ENCODE results near the gene CENPV. TPM values are rescaled to one million over a fixed set of nuclear protein-coding genes. Genes with fewer than 3 reads are reported as not detected.

Gene CENPV
- total and polyA plus RNA-seq, 2 experiments from 2014 or later = 67.1 to 88.4 TPM

DNA sequence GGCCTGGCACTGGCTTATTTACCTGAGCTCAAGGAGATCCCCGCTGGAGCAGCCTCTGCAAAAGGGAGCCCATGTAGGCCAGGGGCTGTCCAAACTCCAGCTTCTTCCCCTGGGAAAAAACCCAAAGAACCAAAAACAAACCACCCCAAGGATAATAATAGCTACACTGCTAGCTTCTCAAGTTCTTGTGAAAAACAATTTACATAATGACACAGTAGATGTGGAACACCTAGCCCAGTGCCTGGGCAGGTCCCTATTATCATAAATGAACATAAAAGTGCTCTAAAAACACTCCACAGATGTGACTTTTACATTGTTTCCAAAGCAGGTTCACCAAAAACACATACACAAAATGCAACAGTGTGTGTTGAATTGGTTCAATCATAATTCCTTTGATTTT is 27.3 kb downstream of the CENPV start:
- H3K36me3 ChIP-seq = peaks cover 5% of the 10 kb centered on the region
- no peak overlapping the region for H3K4me3 ChIP-seq
- DNase-seq (ENCODE audit: low read depth in 1 of 2, low spot score in 1 of 2) = no peak
- no peaks in the 10 kb centered on the region for H3K4me1 ChIP-seq (ENCODE audit: low read depth)
- H3K27ac ChIP-seq = no peak overlapping the region
- no peaks in the 10 kb centered on the region for H3K27me3 ChIP-seq
- no peaks in the 10 kb centered on the region for H3K9me3 ChIP-seq (ENCODE audit: low read depth)
- TF ChIP-seq, protein P1, sequence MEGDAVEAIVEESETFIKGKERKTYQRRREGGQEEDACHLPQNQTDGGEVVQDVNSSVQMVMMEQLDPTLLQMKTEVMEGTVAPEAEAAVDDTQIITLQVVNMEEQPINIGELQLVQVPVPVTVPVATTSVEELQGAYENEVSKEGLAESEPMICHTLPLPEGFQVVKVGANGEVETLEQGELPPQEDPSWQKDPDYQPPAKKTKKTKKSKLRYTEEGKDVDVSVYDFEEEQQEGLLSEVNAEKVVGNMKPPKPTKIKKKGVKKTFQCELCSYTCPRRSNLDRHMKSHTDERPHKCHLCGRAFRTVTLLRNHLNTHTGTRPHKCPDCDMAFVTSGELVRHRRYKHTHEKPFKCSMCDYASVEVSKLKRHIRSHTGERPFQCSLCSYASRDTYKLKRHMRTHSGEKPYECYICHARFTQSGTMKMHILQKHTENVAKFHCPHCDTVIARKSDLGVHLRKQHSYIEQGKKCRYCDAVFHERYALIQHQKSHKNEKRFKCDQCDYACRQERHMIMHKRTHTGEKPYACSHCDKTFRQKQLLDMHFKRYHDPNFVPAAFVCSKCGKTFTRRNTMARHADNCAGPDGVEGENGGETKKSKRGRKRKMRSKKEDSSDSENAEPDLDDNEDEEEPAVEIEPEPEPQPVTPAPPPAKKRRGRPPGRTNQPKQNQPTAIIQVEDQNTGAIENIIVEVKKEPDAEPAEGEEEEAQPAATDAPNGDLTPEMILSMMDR (IDR thresholded peaks at IDR 0.05; ENCODE audit: low read depth, low read length) = no peak

DNA sequence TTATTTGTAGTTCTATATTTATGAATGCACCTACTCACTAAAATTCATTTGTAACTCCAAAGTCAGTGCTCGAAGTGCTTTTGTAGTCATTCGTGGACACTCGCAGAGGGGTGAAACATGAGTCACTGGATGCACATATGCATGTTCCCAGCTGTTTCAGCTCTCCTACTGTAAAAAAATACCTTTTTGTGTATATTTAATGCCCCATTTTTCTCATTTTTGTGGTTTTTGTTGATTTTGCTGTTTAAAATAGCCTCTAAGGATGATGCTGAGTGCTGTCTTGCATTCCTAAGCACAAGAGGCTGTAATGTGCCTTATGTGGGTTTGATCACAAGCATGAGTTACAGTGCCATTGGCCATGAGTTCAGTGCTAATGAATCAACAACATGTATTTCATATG is 30.6 kb downstream of the CENPV start:
- TF ChIP-seq, protein P1 (IDR thresholded peaks at IDR 0.05; ENCODE audit: low read depth, low read length) = no peak
- peaks cover 5% of the 10 kb centered on the region for H3K36me3 ChIP-seq
- no peak overlapping the region for H3K4me3 ChIP-seq
- no peak overlapping the region for H3K27ac ChIP-seq
- DNase-seq (ENCODE audit: low read depth in 1 of 2, low spot score in 1 of 2) = peak in 1 of 2 donors; percentile 19
- H3K27me3 ChIP-seq = no peaks in the 10 kb centered on the region
- no peaks in the 10 kb centered on the region for H3K9me3 ChIP-seq (ENCODE audit: low read depth)
- no peaks in the 10 kb centered on the region for H3K4me1 ChIP-seq (ENCODE audit: low read depth)

DNA sequence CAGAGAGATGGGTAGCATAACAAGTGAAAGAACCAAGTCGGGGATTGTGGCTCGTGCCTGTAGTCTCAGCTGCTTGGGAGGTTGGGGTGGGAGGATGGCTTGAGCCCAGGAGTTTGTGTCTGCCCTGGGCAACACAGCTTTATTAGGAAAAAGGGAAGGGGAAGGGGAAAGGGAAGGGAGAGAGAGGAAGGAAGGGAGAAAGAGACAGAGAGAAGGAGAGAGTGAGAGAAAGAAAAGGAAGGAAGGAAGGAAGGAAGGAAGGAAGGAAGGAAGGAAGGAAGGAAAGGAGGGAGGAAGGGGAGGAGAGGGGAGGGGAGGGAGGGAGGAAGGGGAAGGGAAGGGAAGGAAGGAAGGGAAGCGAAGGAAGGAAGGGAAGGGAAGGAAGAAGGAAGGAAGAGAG is 33.3 kb downstream of the CENPV start:
- TF ChIP-seq, protein P1 (IDR thresholded peaks at IDR 0.05; ENCODE audit: low read depth, low read length) = no peak
- Histone ChIP-seq H3K36me3 (no peaks in the 10 kb centered on the region), H3K27me3 (no peaks in the 10 kb centered on the region), H3K4me3 (no peak overlapping the region), H3K27ac (no peak overlapping the region), H3K4me1 (ENCODE audit: low read depth) (no peaks in the 10 kb centered on the region), H3K9me3 (ENCODE audit: low read depth) (no peaks in the 10 kb centered on the region)
- DNase-seq (ENCODE audit: low read depth in 1 of 2, low spot score in 1 of 2) = no peak

DNA sequence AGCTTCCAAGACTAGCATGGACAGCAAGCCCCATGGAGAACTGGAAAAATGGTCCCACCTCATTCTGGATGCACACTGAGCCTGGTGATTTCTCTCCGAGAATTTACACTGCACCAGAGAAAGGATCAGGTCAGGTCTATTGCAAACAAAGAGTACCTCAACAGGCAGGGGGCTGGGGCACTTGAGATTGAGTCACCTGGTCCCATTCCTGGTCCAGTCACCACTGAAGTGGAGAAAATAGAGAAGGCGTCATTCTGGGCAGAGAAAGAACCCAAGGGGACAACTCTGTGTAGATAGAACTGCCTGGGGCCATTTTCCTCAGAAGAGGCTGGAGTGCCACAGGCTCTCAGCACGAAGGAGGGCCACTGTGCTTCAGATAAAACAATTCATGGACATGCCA is 38.4 kb downstream of the CENPV start:
- H3K36me3 ChIP-seq = no peaks in the 10 kb centered on the region
- TF ChIP-seq, protein P1 (IDR thresholded peaks at IDR 0.05; ENCODE audit: low read depth, low read length) = no peak
- H3K27me3 ChIP-seq = no peaks in the 10 kb centered on the region
- no peak overlapping the region for H3K4me3 ChIP-seq
- DNase-seq (ENCODE audit: low read depth in 1 of 2, low spot score in 1 of 2) = no peak
- no peak overlapping the region for H3K27ac ChIP-seq
- H3K4me1 ChIP-seq (ENCODE audit: low read depth) = no peaks in the 10 kb centered on the region
- no peaks in the 10 kb centered on the region for H3K9me3 ChIP-seq (ENCODE audit: low read depth)

DNA sequence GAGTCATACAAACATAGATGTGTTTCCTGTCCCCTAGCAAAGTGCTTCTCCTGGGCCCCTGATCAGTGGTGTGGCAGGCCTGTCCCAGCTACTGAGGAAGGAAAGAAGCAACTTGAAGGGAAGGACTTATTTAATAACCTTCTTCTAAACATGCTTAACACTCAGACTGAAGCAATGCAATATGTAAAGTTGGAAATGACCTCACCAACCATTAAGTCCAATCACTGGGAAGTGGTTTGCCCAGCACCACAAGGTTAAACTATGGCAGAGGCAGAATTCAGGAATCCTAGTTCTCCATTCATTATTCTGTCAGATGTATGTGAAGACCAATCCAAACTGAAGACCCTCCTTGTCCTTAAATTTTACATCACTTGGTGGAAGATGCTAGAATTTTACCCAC is 39.1 kb downstream of the CENPV start:
- Histone ChIP-seq H3K4me3 (no peak overlapping the region), H3K36me3 (no peaks in the 10 kb centered on the region), H3K27ac (no peak overlapping the region), H3K9me3 (ENCODE audit: low read depth) (no peaks in the 10 kb centered on the region), H3K27me3 (no peaks in the 10 kb centered on the region), H3K4me1 (ENCODE audit: low read depth) (no peaks in the 10 kb centered on the region)
- TF ChIP-seq, protein P1 (IDR thresholded peaks at IDR 0.05; ENCODE audit: low read depth, low read length) = no peak
- no peak for DNase-seq (ENCODE audit: low read depth in 1 of 2, low spot score in 1 of 2)
